Ovary (tissue), 9 donors: Measurements from ENCODE around the gene CTRB2. TPM values are rescaled to one million over a fixed set of nuclear protein-coding genes. Genes with fewer than 3 reads are reported as not detected.
"Not testable (repeated sequence)": the region's sequence is repeated elsewhere in the genome, so short reads cannot be mapped to it uniquely, and the experiment has no call there.

Experiments
- DNase-seq, 5 donors: peaks; one replicate each; pipeline ENCODE4 v3.0.0-alpha.2; 2019 to 2020
- H3K27ac ChIP-seq, 2 donors: fragments of 200-600 bp; one replicate each; pipeline versions ENCODE4 v1.5.1 to v1.8.0; 2019 to 2022
- H3K27me3 ChIP-seq: fragments of 200-600 bp; one replicate; pipeline ENCODE4 v1.8.0; 2022
- H3K36me3 ChIP-seq: fragments of 200-600 bp; sonication (generic); one replicate; pipeline ENCODE4 v1.5.1; 2019
- H3K4me1 ChIP-seq: one replicate; pipeline ENCODE4 v1.8.1; 2013; ENCODE audit warnings: mild to moderate bottlenecking, moderate library complexity; ENCODE audit not compliant: insufficient read depth
- H3K4me3 ChIP-seq: fragments of 200-600 bp; sonication (generic); one replicate; pipeline ENCODE4 v1.5.1; 2017
- H3K9me3 ChIP-seq, 2 donors: fragments of 200-600 bp in 1 of 2; sonication (generic) in 1 of 2; one replicate each; pipeline versions ENCODE4 v1.5.1 to v1.8.1; 2013 to 2019; ENCODE audit warnings: mild to moderate bottlenecking in 1 of 2, moderate library complexity in 1 of 2
- CTCF ChIP-seq, 3 donors: fragments of 450-650 bp in 2 of 3; fragments of 200-600 bp in 1 of 3; IDR thresholded peaks; one replicate each; pipeline versions ENCODE4 v1.5.1 to v1.8.0; 2016 to 2022; ENCODE audit warnings: antibody characterized with exemption in 3 of 3, mild to moderate bottlenecking in 1 of 3
- EP300 ChIP-seq: sonication (generic); formaldehyde crosslinking; IDR thresholded peaks from one replicate; pipeline ENCODE4 v1.6.1; 2017; ENCODE audit warnings: antibody characterized with exemption
- POLR2A ChIP-seq: fragments of 450-650 bp; IDR thresholded peaks from one replicate; pipeline ENCODE4 v1.6.1; 2017; ENCODE audit warnings: antibody characterized with exemption, mild to moderate bottlenecking, moderate library complexity
- WGBS, 3 donors: extraction: QIAGEN DNeasy Blood & Tissue Kit in 1 of 3; methylation state at CpG; one replicate each; pipeline versions ENCODE4 v1.1.5 to v1.1.7; 2013 to 2017; 5-methylcytosine and 5-hydroxymethylcytosine counted together
- intact Hi-C, 4 donors: fragments of 100-400 bp; cut with DNase I; formaldehyde crosslinking; loops; one replicate each; pipeline versions ENCODE4 v1.11.0 to v1.15.1; 2022 to 2023
- polyA plus RNA-seq, 2 donors: library from polyadenylated mRNA; stranded (reverse); fragments of 200-250 nt in 1 of 2; fragments of 350-450 nt in 1 of 2; fragmentation: Illumina TruSeq in 1 of 2; extraction: RNeasy Lipid Tissue Mini Kit (QIAGEN cat#74804) in 1 of 2; gene quantifications; one replicate each; pipeline ENCODE4 v1.2.3, GENCODE V29; 2013 to 2014
- total RNA-seq, 7 donors: library from RNA; depleted of rRNA in 2 of 7; stranded (reverse); fragments of >200 nt in 2 of 7; fragmentation: NEBNext Ultra II Directional in 3 of 7; extraction: Animal tissue kit (Norgen Biotek cat#: 25700) in 3 of 7; gene quantifications; one replicate each; pipeline versions ENCODE4 v1.1.0 to v1.2.4, GENCODE V29; 2016 to 2023
- donor health status: DM: no; HTN: no; CAD: no; lungs with moderate emphysema.
- donor health status: DM: no; HTN: no; CAD: no.
- donor health status: Bipolar disorder and iron deficiency.
- donor health status: DM: yes; HTN: yes; CAD: no.
- donor health status: DM: no; HTN: no; CAD: no.
- donor health status: DM: yes; HTN: yes; CAD: no.

The CTRB2 gene
- total and polyA plus RNA-seq, 9 donors = 0.62 to 28.7 (median 2.8) TPM; not detected in 4

- DNase-seq = no peak
- TF ChIP-seq EP300 (no peak), POLR2A (no peak), CTCF (IDR thresholded peaks at IDR 0.05) (no peak)
- Histone ChIP-seq H3K4me3 (no peak overlapping the region), H3K4me1 (no peaks in the 10 kb centered on the region), H3K36me3 (no peaks in the 10 kb centered on the region), H3K27me3 (no peaks in the 10 kb centered on the region), H3K27ac (no peak overlapping the region), H3K9me3 (no peaks in the 10 kb centered on the region)
- intact Hi-C loops = loop anchor here in 3 of 4 donors (1.0 to 2.0 kb wide), 2 partner anchors 18 kb away; partner anchors contain the start of gene CTRB2 (in 2 of the 3)
- WGBS, 3 donors = 56 to 67% (median 63%) methylated on average over 20 of the region's 20 CpGs
Observed at GRCh38 chr16:75224306-75225082, 17.5 kb upstream of the CTRB2 start.

- H3K27me3 ChIP-seq = not testable (repeated sequence)
- 78 to 87% (median 80%) methylated on average over 1 to 10 of the region's 20 CpGs for WGBS, 3 donors
Observed at GRCh38 chr16:75223129-75223528, 16.2 kb upstream of the CTRB2 start.

GRCh38 chr16:75222271-75222783, 15.4 kb upstream of the CTRB2 start:
- no peak for TF ChIP-seq POLR2A
- TF ChIP-seq EP300 = no peak
- no peak for TF ChIP-seq CTCF (IDR thresholded peaks at IDR 0.05)
- 47 to 67% (median 63%) methylated on average over 12 to 16 of the region's 16 CpGs for WGBS, 3 donors
- no peaks in the 10 kb centered on the region for H3K36me3 ChIP-seq
- no peaks in the 10 kb centered on the region for H3K27me3 ChIP-seq
- DNase-seq = no peak
- no peak overlapping the region for H3K4me3 ChIP-seq
- intact Hi-C loops = no loop called here
- no peaks in the 10 kb centered on the region for H3K9me3 ChIP-seq
- no peaks in the 10 kb centered on the region for H3K4me1 ChIP-seq
- H3K27ac ChIP-seq = no peak overlapping the region

More at GRCh38 chr16:75223129-75223528, 16.2 kb upstream of the CTRB2 start:
- H3K4me1 ChIP-seq, DNase-seq, H3K4me3 ChIP-seq, H3K36me3 ChIP-seq, intact Hi-C loops, H3K9me3 ChIP-seq, H3K27ac ChIP-seq: not testable (repeated sequence)

DNA sequence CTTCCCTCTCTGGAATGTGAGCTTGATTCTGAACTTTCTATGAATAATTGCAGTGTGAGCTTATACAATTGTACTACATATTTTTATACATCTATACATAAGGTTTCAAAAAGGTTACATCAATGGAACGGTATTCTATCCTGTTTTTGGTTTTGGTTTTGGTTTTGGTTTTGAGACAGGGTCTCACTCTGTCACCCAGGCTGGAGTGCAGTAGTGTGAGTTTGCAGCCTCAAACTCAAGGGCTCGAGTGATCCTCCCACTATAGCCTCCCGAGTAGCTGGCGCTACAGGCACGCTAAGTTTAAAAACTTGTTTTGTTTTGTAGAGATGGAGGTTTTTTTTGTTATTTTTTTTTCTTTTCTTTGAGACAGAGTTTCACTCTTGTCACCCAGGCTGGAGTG, 12.9 kb upstream of the CTRB2 start:
- Histone ChIP-seq H3K36me3 (no peaks in the 10 kb centered on the region), H3K27me3 (no peaks in the 10 kb centered on the region), H3K27ac (no peak overlapping the region), H3K4me3 (no peak overlapping the region), H3K4me1 (no peaks in the 10 kb centered on the region), H3K9me3 (no peaks in the 10 kb centered on the region)
- DNase-seq = no peak
- WGBS, 3 donors = 34 to 59% (median 51%) methylated on average over 5 of the region's 5 CpGs
- no peak for TF ChIP-seq CTCF (IDR thresholded peaks at IDR 0.05)
- no peak for TF ChIP-seq POLR2A
- intact Hi-C loops = no loop called here

DNA sequence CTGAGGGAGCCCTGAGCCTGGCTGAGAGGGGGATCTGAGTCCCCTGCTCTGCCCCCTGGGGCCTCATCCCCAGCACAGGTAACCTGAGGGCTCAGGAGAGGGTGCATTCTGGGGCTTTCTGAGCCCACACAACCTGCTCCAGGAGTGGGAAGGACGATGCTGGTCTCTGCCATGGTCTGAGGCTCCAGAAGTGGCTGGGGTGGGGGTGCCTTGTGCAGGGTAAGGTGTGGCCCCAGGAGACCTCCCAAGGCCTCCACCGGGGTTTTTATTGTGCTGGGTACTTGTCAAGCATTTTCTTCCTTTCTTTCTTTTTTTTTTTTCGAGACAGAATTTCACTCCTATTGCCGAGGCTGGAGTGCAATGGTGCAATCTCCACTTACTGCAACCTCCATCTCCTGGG, 12.1 kb upstream of the CTRB2 start:
- WGBS, 3 donors = 69 to 71% (median 70%) methylated on average over 4 of the region's 4 CpGs
- H3K9me3 ChIP-seq = no peaks in the 10 kb centered on the region
- H3K27me3 ChIP-seq = no peaks in the 10 kb centered on the region
- no peak overlapping the region for H3K4me3 ChIP-seq
- no peak for TF ChIP-seq CTCF (IDR thresholded peaks at IDR 0.05)
- TF ChIP-seq EP300 = no peak
- TF ChIP-seq POLR2A = no peak
- H3K4me1 ChIP-seq = no peaks in the 10 kb centered on the region
- no peak overlapping the region for H3K27ac ChIP-seq
- no peak for DNase-seq
- H3K36me3 ChIP-seq = no peaks in the 10 kb centered on the region
- intact Hi-C loops = no loop called here
